K562 (cell line): Measurements from ENCODE around the gene VWA3A. TPM values are rescaled to one million over a fixed set of nuclear protein-coding genes. Genes with fewer than 3 reads are reported as not detected.

Source experiments
- ARHGAP35 ChIP-seq: fragments of 450-650 bp; IDR thresholded peaks from 2 replicates; pipeline ENCODE4 v1.6.1; 2018; ENCODE audit not compliant: partially characterized antibody
- ARID3A ChIP-seq: IDR thresholded peaks from 2 replicates; pipeline ENCODE4 v1.6.1; 2012; ENCODE audit warnings: low read depth, low read length, improper control_type of control experiment, borderline replicate concordance
- CBX3 ChIP-seq, 2 experiments: IDR thresholded peaks; 1 replicate in 1 of 2; 2 replicates in 1 of 2; pipeline ENCODE4 v1.6.1; 2012; ENCODE audit warnings: inconsistent platforms in 2 of 2, low read length in 2 of 2, borderline replicate concordance in 1 of 2, control low read depth in 1 of 2
- ELK3 ChIP-seq: fragments of 450-650 bp; formaldehyde crosslinking; IDR thresholded peaks from 2 replicates; pipeline ENCODE4 v1.4.0; 2020; ENCODE audit warnings: mild to moderate bottlenecking
- FOXP1 ChIP-seq: sonication (generic); formaldehyde crosslinking; IDR thresholded peaks from 2 replicates; pipeline ENCODE4 v1.8.0; 2022; ENCODE audit warnings: mild to moderate bottlenecking, missing genetic modification reagents
- MEF2A ChIP-seq: IDR thresholded peaks from 2 replicates; pipeline ENCODE4 v1.6.1; 2011; ENCODE audit warnings: low read depth, mild to moderate bottlenecking, low read length, moderate library complexity; ENCODE audit not compliant: control insufficient read depth
- MTF1 ChIP-seq: fragments of 250-450 bp; sonication (Bioruptor Pico); IDR thresholded peaks from 2 replicates; pipeline ENCODE4 v1.9.0; 2021; ENCODE audit warnings: moderate library complexity, mild to moderate bottlenecking, inconsistent platforms, borderline replicate concordance
- PREB ChIP-seq: sonication (generic); formaldehyde crosslinking; IDR thresholded peaks from 2 replicates; pipeline ENCODE4 v1.8.1; 2023; ENCODE audit warnings: mild to moderate bottlenecking, missing genetic modification reagents
- PTBP1 ChIP-seq: fragments of 200-400 bp; formaldehyde crosslinking; IDR thresholded peaks from 2 replicates; pipeline ENCODE4 v1.6.1; 2017; ENCODE audit warnings: low read depth, low read length
- SMAD3 ChIP-seq: fragments of 450-650 bp; formaldehyde crosslinking; conservative IDR thresholded peaks from 2 replicates; pipeline ENCODE4 v1.4.0; 2020; ENCODE audit warnings: mild to moderate bottlenecking
- STAT5B ChIP-seq: fragments of 250-450 bp; sonication (Bioruptor Pico); IDR thresholded peaks from 2 replicates; pipeline ENCODE4 v1.8.0; 2021; ENCODE audit warnings: mild to moderate bottlenecking, inconsistent platforms
- U2AF1 ChIP-seq: fragments of 200-400 bp; formaldehyde crosslinking; optimal IDR thresholded peaks from 2 replicates; pipeline ENCODE3; 2017; ENCODE audit warnings: mild to moderate bottlenecking, low read depth, low read length, moderate library complexity
- YBX1 ChIP-seq: fragments of 450-650 bp; IDR thresholded peaks from 2 replicates; pipeline ENCODE4 v1.7.1; 2016; ENCODE audit warnings: mild to moderate bottlenecking
- ZC3H8 ChIP-seq: fragments of 450-650 bp; IDR thresholded peaks from 2 replicates; pipeline ENCODE4 v1.6.1; 2017
- ZFX ChIP-seq: sonication (generic); formaldehyde crosslinking; IDR thresholded peaks from 2 replicates; pipeline ENCODE4 v1.8.0; 2022; ENCODE audit warnings: mild to moderate bottlenecking, missing genetic modification reagents, moderate library complexity
- ZNF41 ChIP-seq: fragments of 250-450 bp; sonication (Bioruptor Pico); conservative IDR thresholded peaks from 2 replicates; pipeline ENCODE4 v1.4.0; 2020; ENCODE audit warnings: mild to moderate bottlenecking
- polyA plus RNA-seq, 8 experiments: library from polyadenylated mRNA; depleted of rRNA in 4 of 8; stranded (reverse) in 5 of 8; unstranded in 3 of 8; fragments of >200 nt; fragmentation: Nextera tagmentation in 2 of 8; fragmentation: Illumina TruSeq in 1 of 8; extraction: Ambion mirVana in 2 of 8; extraction: Trizol in 1 of 8; gene quantifications; 2 replicates each; pipeline versions ENCODE4 v1.2.1 to v1.2.3, GENCODE V29; 2011 to 2014; ENCODE audit warnings: inconsistent platforms in 1 of 8, missing spikeins in 1 of 8
- total RNA-seq, 7 experiments: library from RNA; depleted of rRNA in 6 of 7; stranded (reverse); fragments of >200 nt in 6 of 7; fragmentation: Illumina TruSeq in 2 of 7; extraction: Trizol in 2 of 7; gene quantifications; 2 replicates each; pipeline versions ENCODE4 v1.2.1 to v1.2.3, GENCODE V29; 2011 to 2021; ENCODE audit warnings: low replicate concordance in 1 of 7
- TF ChIP-seq, protein P1 (sequence below): sonication (generic); formaldehyde crosslinking; IDR thresholded peaks from 2 replicates; pipeline ENCODE4 v1.8.1; 2023; ENCODE audit warnings: mild to moderate bottlenecking, missing genetic modification reagents
- TF ChIP-seq, protein P2 (sequence below): IDR thresholded peaks from 3 replicates; pipeline ENCODE4 v1.6.1; 2011; ENCODE audit warnings: borderline replicate concordance, mild to moderate bottlenecking; ENCODE audit not compliant: insufficient read length, insufficient read depth
- TF ChIP-seq, protein P3 (sequence below): fragments of 450-650 bp; IDR thresholded peaks from 2 replicates; pipeline ENCODE4 v1.6.1; 2018; ENCODE audit warnings: mild to moderate bottlenecking, low read depth; ENCODE audit not compliant: partially characterized antibody

Gene VWA3A
- total and polyA plus RNA-seq, 9 of the 15 experiments (the other 6 are each of a cell fraction or from before 2014, with no cell fraction given), result not detected

- TF ChIP-seq, protein P1, sequence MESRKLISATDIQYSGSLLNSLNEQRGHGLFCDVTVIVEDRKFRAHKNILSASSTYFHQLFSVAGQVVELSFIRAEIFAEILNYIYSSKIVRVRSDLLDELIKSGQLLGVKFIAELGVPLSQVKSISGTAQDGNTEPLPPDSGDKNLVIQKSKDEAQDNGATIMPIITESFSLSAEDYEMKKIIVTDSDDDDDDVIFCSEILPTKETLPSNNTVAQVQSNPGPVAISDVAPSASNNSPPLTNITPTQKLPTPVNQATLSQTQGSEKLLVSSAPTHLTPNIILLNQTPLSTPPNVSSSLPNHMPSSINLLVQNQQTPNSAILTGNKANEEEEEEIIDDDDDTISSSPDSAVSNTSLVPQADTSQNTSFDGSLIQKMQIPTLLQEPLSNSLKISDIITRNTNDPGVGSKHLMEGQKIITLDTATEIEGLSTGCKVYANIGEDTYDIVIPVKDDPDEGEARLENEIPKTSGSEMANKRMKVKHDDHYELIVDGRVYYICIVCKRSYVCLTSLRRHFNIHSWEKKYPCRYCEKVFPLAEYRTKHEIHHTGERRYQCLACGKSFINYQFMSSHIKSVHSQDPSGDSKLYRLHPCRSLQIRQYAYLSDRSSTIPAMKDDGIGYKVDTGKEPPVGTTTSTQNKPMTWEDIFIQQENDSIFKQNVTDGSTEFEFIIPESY (CRISPR knock-in tag), result peak; percentile 86
- TF ChIP-seq, protein P2, sequence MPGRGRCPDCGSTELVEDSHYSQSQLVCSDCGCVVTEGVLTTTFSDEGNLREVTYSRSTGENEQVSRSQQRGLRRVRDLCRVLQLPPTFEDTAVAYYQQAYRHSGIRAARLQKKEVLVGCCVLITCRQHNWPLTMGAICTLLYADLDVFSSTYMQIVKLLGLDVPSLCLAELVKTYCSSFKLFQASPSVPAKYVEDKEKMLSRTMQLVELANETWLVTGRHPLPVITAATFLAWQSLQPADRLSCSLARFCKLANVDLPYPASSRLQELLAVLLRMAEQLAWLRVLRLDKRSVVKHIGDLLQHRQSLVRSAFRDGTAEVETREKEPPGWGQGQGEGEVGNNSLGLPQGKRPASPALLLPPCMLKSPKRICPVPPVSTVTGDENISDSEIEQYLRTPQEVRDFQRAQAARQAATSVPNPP, result no peak
- TF ChIP-seq ARID3A, result no peak
- no peak for TF ChIP-seq YBX1
- TF ChIP-seq ELK3 (CRISPR knock-in tag), result no peak
- TF ChIP-seq MEF2A, result no peak
- TF ChIP-seq STAT5B (CRISPR knock-in tag), result no peak
- TF ChIP-seq PREB, result no peak
- peak; percentile 93 for TF ChIP-seq ZFX (CRISPR knock-in tag)
- peak; percentile 78 for TF ChIP-seq FOXP1
- TF ChIP-seq SMAD3 (CRISPR knock-in tag), result no peak
- TF ChIP-seq, protein P3, sequence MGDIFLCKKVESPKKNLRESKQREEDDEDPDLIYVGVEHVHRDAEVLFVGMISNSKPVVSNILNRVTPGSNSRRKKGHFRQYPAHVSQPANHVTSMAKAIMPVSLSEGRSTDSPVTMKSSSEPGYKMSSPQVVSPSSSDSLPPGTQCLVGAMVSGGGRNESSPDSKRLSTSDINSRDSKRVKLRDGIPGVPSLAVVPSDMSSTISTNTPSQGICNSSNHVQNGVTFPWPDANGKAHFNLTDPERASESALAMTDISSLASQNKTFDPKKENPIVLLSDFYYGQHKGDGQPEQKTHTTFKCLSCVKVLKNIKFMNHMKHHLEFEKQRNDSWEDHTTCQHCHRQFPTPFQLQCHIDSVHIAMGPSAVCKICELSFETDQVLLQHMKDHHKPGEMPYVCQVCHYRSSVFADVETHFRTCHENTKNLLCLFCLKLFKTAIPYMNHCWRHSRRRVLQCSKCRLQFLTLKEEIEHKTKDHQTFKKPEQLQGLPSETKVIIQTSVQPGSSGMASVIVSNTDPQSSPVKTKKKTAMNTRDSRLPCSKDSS, result no peak
- peak in 1 of 2 experiments; percentile 95; a peak in 2 of 3 replicates for TF ChIP-seq CBX3 (IDR thresholded peaks at IDR 0.05; ENCODE audit: borderline replicate concordance in 1 of 2, low read length in 2 of 2)
- TF ChIP-seq ZC3H8, result no peak
- no peak for TF ChIP-seq MTF1 (CRISPR knock-in tag)
- no peak for TF ChIP-seq PTBP1
- peak; percentile 83 for TF ChIP-seq U2AF1
- TF ChIP-seq ARHGAP35, result no peak
- TF ChIP-seq ZNF41 (CRISPR knock-in tag), result no peak
These were observed 113.9 kb downstream of the VWA3A start, which contains the start of gene EEF2K (continued) for GRCh38 chr16:22206013-22206841.
